ENCODE data around the gene B4GALNT4.

DNA sequence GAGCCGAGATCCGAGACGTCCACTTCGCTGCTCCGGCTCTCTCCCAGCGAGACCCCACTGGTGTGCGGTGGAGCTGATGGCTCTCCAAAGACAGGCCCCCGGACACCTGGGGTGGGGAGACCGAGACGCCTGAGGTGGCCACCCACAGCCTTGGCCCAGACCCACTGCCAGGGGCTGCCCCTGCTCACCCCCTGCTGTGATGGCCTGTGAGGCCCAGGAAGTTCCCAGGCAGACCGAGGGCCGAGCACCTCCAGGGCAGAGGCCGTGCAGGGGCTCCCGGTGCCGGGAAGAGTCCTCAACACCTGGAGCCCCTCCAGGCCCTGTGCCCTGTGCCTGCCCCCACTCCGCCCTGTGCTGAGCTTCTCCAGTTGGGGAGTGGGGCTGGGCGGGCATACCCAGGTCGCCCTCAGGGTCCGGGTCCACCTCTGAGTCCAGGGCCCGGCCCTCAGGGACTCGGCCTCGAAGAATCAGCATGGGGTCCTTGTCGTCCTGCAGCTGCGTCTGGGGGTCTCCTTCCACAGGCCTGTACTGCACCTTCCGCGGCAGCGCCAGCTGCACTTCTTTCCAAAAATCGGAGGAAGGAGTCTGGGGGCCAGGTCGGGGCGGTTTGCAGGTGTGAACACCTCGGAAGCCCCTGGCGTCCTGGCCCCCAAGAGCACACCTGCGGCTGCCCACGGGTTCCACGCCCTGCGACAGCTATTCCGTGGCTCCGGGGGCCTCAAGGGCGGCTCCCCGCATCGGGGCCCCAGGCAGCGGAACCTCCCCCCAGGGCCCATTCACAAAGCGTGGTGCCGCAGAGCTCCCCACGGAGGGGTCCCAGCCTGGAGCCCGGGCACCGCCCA lies 36.9 kb downstream of the B4GALNT4 start:
- TF ChIP-seq, protein P1, sequence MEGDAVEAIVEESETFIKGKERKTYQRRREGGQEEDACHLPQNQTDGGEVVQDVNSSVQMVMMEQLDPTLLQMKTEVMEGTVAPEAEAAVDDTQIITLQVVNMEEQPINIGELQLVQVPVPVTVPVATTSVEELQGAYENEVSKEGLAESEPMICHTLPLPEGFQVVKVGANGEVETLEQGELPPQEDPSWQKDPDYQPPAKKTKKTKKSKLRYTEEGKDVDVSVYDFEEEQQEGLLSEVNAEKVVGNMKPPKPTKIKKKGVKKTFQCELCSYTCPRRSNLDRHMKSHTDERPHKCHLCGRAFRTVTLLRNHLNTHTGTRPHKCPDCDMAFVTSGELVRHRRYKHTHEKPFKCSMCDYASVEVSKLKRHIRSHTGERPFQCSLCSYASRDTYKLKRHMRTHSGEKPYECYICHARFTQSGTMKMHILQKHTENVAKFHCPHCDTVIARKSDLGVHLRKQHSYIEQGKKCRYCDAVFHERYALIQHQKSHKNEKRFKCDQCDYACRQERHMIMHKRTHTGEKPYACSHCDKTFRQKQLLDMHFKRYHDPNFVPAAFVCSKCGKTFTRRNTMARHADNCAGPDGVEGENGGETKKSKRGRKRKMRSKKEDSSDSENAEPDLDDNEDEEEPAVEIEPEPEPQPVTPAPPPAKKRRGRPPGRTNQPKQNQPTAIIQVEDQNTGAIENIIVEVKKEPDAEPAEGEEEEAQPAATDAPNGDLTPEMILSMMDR (IDR thresholded peaks at IDR 0.05), result no peak
- no peak for TF ChIP-seq POLR2A (IDR thresholded peaks at IDR 0.05)

Measured in uterus (tissue), 2 donors.